Stimulated activated CD4-positive, alpha-beta T cell treated with anti-CD3 and anti-CD28 coated beads, Interleukin-4, amount 100 ng/mL, for 1 hour (primary cell): ENCODE results near the gene LEMD1.
A peak's percentile ranks its signal among the peaks of the same experiment; 100 is the strongest.
"Not testable (repeated sequence)": the region's sequence is repeated elsewhere in the genome, so short reads cannot be mapped to it uniquely, and the experiment has no call there.

ENCODE experiments used
- DNase-seq: peaks from one replicate; pipeline ENCODE4 v3.0.0-alpha.2; 2020

LEMD1 gene

DNA sequence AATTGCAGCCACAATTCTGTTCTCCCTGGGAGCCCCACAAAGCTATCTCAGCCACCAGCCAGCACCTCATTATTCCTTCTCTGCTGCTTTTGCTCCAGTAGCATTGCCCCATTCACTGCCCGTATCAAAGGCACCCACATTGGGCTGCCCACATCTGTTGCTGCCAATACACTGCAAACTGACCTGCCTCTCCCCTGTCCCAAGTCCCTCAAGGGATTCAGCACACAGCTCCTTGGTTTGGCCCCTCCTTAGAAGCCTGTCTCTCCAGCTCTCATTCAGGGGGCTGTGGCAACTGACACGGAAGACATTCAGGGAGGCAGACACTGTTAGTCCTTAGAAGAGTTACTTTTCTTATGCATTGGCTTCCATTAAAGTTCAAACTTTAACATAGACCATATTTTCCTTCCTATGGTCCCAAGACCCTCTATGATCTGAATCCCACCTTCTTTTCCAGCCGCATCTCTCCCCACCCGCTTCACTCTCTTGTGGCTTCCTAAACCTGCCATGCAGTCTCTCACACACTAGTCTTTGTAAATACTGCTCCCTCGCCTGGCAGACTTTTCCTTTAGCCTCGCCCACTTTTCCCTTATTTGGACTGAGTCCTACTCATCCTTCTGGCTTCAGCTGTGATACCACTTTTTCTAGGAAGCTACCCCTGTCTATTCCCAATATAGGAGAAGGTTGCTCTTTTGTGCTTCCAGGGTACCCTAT is 45.9 kb downstream of the LEMD1 start:
- DNase-seq, result no peak

GRCh38 chr1:205374210-205375078 is 47.4 kb downstream of the LEMD1 start:
- DNase-seq, result no peak

- no peak for DNase-seq
Observed at GRCh38 chr1:205373798-205374175, 48.1 kb downstream of the LEMD1 start.

- no peak for DNase-seq
Observed at GRCh38 chr1:205373022-205373797, 48.6 kb downstream of the LEMD1 start.

GRCh38 chr1:205371871-205372660 is 49.8 kb downstream of the LEMD1 start:
- DNase-seq, result no peak

GRCh38 chr1:205370780-205371179 is 51.1 kb downstream of the LEMD1 start:
- DNase-seq, result no peak

GRCh38 chr1:205369701-205370123 is 52.1 kb downstream of the LEMD1 start:
- no peak for DNase-seq

GRCh38 chr1:205368478-205368877 is 53.4 kb downstream of the LEMD1 start:
- no peak for DNase-seq

- no peak for DNase-seq
Observed at GRCh38 chr1:205365945-205366463, 55.9 kb downstream of the LEMD1 start.

GRCh38 chr1:205365086-205365485 is 56.8 kb downstream of the LEMD1 start:
- DNase-seq, result not testable (repeated sequence)

DNA sequence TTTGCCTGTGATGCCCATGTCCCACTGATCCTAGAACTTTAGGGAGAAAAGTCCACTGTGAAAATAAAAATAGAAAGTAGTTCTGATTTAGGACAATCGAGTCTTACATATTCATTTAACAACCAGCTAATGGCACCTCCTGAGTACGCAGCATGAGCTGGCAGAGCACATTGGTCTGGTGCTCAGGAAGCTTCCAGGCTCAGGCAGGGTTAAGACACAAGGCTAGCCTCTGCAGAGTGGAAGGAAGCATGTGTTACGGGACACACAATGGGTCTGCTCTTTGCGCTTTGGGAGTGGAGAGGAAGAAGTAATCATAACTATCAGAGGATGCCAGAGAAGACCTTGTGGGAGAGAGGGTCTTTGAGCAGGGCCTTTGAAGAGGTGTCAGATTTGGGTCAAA is 61.0 kb downstream of the LEMD1 start:
- DNase-seq, result no peak

DNA sequence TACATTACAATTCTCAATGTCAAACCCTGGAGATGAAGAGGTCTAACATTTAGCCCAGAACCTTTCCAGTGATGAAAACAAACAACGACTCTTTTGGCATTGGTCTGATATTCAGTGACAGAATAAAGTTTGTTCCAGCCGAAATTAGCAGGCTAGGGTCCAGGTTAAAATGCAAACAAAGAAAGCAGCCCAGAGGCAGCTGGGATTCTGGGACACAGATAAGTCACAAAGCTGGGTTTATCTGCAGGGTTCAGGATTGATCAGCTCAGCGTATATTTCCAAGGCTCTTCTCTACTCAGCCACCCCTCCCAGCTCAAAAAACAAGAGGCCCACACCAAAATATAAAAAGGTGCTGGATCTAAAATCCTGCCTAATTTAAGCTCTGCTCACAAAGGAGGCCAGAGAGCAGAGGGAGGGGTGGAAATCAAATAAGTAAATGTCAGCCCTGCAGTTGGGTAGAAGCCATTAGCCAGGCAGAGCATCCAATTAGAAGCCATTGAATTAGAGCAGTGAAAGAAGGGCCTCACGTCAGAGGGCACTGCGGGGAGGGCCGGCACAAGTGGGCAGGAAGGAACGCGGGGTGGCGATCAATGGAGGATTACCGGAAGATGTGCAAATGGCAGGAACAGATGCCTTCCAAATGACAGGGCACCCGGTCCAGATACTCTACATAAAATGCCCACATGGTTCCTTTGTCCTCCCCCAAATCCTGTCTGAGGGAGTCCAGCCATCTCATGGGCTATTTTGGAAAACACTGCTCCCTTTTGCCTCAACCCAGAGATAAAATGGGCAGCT is 61.9 kb downstream of the LEMD1 start:
- no peak for DNase-seq

DNA sequence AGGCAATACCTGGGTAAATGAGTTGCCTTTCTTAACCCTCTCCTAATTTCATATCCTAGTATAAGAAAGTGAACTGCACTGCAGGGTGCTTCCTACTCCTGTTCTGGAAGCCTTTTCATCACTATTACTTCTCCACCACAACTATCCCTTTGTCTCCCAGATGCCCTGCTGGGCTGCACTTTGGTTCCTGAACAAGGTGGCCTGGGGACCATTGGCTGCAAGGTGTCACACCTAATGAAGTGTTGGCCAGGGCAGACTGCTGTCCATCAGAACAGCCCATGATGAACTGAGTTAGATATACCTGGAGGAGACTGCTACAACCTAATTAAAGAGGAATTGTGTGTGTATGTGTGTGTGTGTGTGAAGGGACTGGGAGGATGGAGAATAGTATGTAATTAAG is 63.3 kb downstream of the LEMD1 start:
- DNase-seq, result no peak

DNA sequence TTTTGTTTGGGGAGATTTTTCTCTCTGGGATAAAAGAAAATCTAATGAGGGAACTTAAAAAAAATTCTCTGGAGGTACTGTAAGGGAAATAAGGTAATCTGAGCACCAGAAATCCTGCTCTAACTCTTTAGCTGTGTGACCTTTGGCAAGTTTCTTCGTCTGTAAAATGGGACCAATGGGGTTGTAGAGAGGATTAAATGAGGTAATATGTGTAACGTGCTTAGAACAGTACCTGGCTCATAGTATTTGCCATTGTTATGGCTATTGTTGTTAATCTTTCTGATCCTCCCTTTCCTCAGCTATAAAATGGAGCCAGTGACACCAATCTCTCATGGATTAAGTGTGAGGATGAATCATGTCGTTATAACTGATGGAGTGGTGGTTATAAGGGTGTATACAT is 64.3 kb downstream of the LEMD1 start:
- no peak for DNase-seq

DNA sequence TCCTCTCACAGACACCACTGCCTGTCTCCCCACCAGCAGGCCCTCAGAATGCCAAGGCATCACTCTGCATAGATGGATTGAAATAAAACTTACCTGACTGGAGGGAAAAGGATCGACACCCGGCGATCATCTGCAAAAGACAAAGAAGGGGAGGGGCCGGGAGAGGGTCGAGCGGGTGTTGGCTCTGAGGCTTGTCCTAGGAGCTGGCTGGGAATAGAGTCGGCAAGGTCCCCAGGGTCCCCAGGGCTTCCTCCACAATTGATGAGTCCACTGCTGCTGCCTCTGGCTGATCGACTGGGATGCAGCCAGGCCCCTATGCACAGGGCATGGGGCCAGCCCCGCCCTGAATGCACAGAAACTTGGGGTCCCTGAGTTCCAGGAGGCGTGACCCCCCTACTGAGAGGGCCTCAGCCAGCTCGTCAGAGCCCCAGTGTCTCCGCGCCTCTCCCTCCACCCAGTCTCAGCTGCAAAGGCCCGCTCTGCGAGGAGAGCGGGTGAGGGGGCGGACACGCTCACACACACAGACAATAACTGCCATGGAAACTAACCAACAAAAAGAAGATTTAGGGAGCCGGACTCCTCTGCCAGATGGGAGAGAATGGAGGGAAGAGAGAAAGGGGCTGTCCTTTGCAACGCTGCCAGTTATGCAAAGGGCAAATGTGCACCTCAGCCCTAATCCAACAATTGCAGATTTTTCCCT is 65.3 kb downstream of the LEMD1 start, which contains the start of gene KLHDC8A:
TSS of gene KLHDC8A (minus strand) at position 483 of the 700 bp plus-strand sequence. CDS start 13,318 bp downstream, outside the sequence.
- no peak for DNase-seq

- DNase-seq, result no peak
Observed at GRCh38 chr1:205355075-205355453, 66.8 kb downstream of the LEMD1 start.

DNA sequence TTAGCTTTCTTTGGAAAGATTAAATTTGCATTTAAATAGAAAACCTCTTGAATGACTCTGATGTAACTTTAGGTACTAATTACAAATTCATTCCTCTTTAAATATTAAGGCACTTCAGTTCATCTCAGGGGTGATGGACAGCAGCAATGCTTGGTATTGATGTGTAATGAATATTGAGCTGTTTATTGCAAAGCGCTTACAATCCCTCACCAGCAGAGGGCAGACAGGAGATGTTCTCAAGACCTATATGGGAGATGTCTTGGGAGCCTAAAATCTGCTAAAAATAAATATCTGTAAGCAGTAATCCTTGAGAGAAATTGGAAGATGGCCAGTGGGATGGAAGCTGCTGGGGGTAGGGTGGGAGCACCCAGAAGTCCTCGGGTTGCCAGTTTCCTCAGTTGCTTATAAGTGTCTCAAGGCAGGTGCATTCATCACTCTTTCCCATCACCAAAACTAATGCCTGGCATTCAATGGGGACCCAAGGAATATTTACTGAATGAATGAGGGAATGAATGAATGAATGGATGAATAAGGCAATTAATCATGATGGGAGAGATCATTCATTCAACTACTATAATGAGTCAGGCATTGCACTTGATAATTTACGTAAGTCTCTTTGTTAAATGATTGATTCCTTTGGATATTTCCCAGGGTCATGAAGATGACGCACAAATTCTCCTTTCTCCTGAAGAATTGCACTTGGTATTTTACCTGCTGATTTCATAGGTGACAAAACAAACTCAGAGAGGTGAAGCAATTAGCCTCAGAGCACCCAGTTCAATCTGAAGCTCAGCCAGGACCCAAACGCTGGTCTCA is 67.4 kb downstream of the LEMD1 start:
- DNase-seq, result peak; percentile 47

- no peak for DNase-seq
Observed at GRCh38 chr1:205353612-205354011, 68.2 kb downstream of the LEMD1 start.

- no peak for DNase-seq
Observed at GRCh38 chr1:205353191-205353590, 68.7 kb downstream of the LEMD1 start.
